Measurements from ENCODE around the gene ALKBH3.

DNA sequence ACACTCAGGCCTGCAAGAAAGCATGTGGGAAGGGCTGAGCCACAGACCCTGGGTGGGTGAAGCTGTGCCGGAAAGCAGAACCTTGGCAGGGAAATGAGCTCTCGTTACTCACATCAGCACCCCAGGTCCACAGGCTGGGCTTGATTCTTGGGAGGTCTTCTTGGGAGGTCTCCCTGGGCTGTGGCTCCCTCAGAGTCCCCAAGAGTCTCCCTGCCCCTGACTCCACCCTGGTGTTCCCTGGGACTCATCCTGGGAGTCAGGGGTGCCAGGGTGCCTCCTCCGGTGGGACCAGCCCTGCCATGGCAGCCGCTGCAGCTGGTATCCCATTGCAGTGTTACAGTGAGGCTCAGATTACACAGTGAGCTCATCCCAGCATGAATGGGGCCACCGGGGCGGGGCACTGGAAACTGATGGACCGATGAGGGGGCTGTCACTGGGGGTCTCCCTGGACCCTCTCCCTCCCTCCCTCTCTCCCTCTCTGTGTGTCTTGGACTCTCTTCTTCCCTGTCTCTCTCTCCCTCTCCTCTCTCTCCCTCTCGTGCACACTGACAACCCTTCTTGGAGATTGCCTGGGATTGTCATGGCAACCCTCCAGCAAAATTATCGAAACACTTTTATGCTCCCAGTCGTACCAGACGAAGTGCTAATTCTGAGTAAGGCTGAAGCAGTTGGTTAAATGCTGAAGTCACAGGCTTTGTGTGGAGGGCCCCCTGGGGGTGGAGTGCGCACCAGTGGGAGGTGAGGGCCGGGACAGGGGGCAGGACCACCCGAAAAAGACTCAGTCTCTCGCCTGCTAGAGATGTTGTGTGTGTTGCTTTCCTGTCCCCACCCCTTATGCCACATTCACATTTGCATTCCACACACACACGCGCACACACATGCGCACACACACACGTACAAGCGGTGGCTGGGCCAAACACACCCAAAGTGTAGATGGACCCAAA is 53.2 kb downstream of the ALKBH3 start:
- TF ChIP-seq POLR2A (IDR thresholded peaks at IDR 0.05; ENCODE audit: low read depth, low read length) (no peak), POLR2AphosphoS5 (IDR thresholded peaks at IDR 0.05; ENCODE audit: insufficient read depth, low read depth, low read length) (no peak), FOS (IDR thresholded peaks at IDR 0.05; ENCODE audit: borderline replicate concordance, insufficient read depth, low read length) (no peak), EZH2 (IDR thresholded peaks at IDR 0.05; ENCODE audit: borderline replicate concordance, low read depth, low read length, severe bottlenecking) (no peak)
- TF ChIP-seq, protein P1, sequence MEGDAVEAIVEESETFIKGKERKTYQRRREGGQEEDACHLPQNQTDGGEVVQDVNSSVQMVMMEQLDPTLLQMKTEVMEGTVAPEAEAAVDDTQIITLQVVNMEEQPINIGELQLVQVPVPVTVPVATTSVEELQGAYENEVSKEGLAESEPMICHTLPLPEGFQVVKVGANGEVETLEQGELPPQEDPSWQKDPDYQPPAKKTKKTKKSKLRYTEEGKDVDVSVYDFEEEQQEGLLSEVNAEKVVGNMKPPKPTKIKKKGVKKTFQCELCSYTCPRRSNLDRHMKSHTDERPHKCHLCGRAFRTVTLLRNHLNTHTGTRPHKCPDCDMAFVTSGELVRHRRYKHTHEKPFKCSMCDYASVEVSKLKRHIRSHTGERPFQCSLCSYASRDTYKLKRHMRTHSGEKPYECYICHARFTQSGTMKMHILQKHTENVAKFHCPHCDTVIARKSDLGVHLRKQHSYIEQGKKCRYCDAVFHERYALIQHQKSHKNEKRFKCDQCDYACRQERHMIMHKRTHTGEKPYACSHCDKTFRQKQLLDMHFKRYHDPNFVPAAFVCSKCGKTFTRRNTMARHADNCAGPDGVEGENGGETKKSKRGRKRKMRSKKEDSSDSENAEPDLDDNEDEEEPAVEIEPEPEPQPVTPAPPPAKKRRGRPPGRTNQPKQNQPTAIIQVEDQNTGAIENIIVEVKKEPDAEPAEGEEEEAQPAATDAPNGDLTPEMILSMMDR (IDR thresholded peaks at IDR 0.05; ENCODE audit: extremely low read depth in 1 of 2, insufficient read depth in 1 of 2, low read depth in 1 of 2, low read length in 2 of 2): no peak
- TF ChIP-seq, protein P2, sequence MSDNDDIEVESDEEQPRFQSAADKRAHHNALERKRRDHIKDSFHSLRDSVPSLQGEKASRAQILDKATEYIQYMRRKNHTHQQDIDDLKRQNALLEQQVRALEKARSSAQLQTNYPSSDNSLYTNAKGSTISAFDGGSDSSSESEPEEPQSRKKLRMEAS (IDR thresholded peaks at IDR 0.05; ENCODE audit: insufficient read depth, insufficient read length): no peak

Data from endothelial cell of umbilical vein (primary cell).